HPDE6-E6E7 (cell line): Measurements from ENCODE around the gene NLRP6.
A peak's percentile ranks its signal among the peaks of the same experiment; 100 is the strongest.
"Not testable (repeated sequence)": the region's sequence is repeated elsewhere in the genome, so short reads cannot be mapped to it uniquely, and the experiment has no call there.

ENCODE experiments used
- DNase-seq: peaks from one replicate; pipeline ENCODE4 v3.0.0; 2011; ENCODE audit warnings: missing footprints; ENCODE audit errors: extremely low spot score

Gene NLRP6

DNA sequence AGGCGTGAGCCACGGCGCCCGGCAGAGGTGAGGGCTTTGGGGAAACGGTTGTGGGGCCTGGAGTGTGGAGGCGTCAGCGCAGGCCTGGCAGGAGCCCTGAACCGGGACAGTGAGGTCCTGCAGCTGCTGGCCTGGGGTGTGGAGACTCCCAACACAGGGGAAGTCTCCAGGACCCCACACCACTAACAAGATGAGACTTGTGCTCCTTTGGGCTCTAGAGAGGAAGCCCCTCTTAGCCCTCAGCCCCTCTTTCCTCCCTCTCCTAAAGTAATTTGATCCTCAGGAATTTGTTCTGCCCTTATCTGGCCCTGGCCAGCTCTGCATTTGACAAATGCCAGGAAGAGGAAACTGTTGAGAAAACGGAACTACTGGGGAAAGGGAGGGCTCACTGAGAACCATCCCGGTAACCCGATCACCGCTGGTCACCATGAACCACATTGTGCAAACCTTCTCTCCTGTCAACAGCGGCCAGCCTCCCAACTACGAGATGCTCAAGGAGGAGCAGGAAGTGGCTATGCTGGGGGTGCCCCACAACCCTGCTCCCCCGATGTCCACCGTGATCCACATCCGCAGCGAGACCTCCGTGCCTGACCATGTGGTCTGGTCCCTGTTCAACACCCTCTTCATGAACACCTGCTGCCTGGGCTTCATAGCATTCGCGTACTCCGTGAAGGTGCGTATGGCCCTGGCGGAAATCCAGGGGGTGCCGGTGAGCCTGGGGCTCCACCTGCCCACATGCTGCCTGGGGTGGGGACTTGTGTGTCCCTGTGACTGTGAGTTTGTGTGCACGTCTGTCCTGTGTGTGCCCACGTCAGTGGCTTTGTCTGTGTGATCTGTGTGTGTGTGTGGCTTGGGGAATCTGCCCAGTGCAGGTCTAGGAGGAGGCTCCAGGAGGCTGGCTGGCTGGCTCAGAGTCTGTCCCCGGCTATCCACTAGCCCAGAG, 29.8 kb downstream of the NLRP6 start, which contains the start of gene IFITM2:
IFITM2 (plus strand) TSS at position 51 of the 943 bp plus-strand sequence; CDS start at position 428, 377 bp downstream.
- DNase-seq: not testable (repeated sequence)

DNA sequence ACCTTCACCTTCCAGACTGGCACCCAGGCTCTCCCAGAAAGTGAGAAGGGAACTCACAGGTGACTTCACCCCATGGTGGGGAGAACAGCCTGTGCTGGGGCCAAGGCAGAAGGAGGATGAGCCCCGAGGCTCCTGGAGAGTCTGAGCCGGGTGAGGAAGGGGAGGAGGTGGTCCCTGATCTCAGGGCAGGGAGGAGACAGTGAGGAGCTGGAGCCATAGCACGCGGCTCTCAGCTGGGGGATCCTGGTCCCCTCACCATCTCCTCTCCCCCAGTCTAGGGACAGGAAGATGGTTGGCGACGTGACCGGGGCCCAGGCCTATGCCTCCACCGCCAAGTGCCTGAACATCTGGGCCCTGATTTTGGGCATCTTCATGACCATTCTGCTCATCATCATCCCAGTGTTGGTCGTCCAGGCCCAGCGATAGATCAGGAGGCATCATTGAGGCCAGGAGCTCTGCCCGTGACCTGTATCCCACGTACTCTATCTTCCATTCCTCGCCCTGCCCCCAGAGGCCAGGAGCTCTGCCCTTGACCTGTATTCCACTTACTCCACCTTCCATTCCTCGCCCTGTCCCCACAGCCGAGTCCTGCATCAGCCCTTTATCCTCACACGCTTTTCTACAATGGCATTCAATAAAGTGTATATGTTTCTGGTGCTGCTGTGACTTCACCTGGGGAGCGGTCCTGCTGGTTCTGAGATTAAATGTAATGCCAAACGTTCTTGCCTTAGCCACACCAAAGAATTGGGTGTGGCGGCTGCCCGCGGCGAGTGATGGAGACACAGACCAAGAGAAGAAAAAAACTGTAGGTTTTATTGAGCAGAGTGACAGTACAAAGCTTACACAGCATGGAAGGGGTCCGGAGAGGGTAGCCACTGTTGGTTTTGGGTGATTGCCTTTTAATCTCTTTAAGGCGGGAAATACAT, 30.8 kb downstream of the NLRP6 start:
- DNase-seq: not testable (repeated sequence)

DNA sequence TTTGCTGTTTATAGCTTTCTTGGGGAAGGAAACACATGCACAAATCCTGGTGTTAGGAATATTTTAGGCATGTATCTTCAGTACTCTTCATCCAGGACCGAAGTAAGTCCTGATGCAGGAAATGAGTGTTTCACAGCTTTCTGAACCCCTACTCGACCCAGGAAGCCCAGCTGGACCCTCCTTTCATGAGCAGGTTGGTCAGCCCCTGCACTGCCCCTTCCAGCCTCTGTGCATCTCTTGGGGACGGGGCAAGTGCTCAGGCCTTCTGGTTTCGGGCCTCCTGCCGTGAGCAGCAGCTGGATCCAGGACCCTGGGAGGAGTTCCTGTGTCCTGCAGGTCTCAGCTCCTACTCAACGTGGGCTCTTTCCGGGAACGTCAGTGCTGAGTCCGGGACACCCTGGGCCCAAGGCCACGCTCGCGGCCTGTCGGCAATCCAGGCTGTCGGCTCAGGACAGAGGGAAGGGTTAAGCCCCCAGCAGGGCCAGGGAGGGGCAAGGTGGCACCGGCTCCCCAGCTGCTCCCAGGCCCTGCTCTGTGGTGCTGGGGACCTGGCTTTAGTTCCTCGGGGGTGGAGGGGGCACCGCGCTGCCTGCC, 31.9 kb downstream of the NLRP6 start:
- not testable (repeated sequence) for DNase-seq

- DNase-seq: not testable (repeated sequence)
These were observed 33.0 kb downstream of the NLRP6 start for GRCh38 chr11:311013-311748.

GRCh38 chr11:312092-312816, 34.0 kb downstream of the NLRP6 start:
- no peak for DNase-seq

DNA sequence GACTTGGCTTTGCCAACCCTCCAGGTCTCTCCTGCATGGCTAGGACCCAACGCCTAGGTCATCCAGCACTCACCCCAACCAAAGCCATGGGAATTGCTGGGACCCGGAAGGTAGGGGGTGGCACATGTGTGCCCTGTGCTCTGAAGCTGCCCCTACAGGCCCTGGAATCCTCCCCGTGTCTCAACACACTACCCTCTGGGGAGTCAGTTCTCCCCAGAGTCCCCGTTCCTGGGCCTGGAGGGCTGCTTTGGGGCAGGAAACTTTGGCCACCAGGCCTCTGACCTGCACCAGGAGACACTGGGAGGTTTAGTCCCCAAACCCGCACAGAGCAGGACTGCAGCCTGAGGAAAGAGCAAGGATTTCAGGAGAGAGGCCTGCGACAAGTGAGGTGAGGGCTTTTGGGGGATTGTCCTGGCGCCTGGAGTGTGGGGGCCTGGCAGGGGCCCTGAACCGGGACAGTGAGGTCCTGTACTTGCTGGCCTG, 35.1 kb downstream of the NLRP6 start:
- DNase-seq: no peak

GRCh38 chr11:313787-314553, 35.8 kb downstream of the NLRP6 start, which contains the start of gene IFITM1:
IFITM1 (plus strand) TSS chr11:314040; CDS start chr11:314171, 131 bp downstream.
- DNase-seq: peak; percentile 67

DNA sequence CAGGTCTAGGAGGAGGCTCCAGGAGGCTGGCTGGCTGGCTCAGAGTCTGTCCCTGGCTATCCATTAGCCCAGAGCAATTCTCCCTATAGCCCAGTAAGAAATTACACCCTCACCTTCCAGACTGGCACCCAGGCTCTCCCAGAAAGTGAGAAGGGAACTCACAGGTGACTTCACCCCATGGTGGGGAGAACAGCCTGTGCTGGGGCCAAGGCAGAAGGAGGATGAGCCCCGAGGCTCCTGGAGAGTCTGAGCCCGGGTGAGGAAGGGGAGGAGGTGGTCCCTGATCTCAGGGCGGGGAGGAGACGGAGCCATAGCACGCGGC, 36.3 kb downstream of the NLRP6 start:
- not testable (repeated sequence) for DNase-seq

DNA sequence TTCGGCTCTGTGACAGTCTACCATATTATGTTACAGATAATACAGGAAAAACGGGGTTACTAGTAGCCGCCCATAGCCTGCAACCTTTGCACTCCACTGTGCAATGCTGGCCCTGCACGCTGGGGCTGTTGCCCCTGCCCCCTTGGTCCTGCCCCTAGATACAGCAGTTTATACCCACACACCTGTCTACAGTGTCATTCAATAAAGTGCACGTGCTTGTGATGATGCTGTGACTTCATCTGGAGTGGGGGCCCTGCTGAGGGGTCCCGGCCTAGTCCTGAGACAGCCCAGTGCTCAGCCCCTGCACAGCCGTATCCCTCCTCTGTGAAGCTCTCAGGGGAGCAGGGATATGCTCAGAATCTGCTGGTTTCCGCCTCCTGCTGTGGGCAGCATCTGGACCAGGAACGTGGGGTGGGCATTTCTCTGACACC, 36.9 kb downstream of the NLRP6 start:
- no peak for DNase-seq

- no peak for DNase-seq
These were observed 37.3 kb downstream of the NLRP6 start for GRCh38 chr11:315516-315994.

DNA sequence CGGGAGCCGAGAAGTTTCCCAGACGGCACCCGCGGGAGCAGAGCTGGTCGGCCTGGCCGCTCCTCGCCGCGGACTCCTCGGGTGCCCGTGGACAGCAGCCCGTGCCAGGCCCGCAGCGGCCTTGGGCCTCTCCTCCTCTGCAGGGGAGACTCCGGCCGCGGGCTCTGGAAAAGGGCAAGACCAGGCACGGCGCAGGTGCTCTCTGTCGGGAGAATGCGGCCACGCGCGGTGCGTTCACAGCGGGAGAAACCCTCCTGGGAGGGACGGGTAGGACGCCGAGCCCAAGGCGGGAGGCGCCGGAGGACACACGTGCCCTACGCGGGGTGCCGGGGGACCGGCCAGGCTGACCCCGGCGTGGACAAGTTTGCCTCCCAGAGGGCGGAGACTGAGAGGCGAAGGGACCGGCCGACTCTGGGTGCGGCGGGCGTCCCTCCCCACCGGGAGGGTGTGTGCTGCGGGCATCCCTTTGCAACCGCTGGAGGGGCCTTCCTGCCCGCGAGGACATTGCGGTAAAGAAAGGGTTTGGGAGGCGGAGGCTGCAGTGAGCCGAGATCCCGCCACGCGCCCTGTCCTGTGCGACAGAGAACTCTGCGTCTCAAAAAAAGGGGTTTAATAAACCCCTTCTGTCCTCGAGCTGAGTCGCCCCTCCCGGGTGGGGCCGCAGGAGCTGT, 38.0 kb downstream of the NLRP6 start:
- no peak for DNase-seq

- no peak for DNase-seq
These were observed 38.7 kb downstream of the NLRP6 start for GRCh38 chr11:316891-317301.

- DNase-seq: not testable (repeated sequence)
These were observed 39.6 kb downstream of the NLRP6 start for GRCh38 chr11:317668-318404.

- not testable (repeated sequence) for DNase-seq
These were observed 40.4 kb downstream of the NLRP6 start for GRCh38 chr11:318405-319120.

DNA sequence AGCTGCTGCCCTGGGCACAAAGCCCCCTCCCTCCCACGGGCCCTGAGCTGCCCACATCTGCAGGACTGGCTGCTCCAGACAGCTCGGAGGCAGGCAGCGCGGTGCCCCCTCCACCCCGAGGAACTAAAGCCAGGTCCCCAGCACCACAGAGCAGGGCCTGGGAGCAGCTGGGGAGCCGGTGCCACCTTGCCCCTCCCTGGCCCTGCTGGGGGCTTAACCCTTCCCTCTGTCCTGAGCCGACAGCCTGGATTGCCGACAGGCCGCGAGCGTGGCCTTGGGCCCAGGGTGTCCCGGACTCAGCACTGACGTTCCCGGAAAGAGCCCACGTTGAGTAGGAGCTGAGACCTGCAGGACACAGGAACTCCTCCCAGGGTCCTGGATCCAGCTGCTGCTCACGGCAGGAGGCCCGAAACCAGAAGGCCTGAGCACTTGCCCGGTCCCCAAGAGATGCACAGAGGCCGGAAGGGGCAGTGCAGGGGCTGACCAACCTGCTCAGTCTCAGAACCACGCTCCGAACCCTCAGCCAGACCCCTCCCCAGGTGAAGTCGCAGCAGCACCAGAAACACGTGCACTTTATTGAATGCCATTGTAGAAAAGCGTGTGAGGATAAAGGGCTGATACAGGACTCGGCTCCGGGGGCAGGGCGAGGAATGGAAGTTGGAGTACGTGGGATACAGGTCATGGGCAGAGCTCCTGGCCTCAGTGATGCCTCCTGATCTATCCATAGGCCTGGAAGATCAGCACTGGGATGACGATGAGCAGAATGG, 41.1 kb downstream of the NLRP6 start:
- not testable (repeated sequence) for DNase-seq

- DNase-seq: not testable (repeated sequence)
These were observed 41.7 kb downstream of the NLRP6 start for GRCh38 chr11:319888-320273.

DNA sequence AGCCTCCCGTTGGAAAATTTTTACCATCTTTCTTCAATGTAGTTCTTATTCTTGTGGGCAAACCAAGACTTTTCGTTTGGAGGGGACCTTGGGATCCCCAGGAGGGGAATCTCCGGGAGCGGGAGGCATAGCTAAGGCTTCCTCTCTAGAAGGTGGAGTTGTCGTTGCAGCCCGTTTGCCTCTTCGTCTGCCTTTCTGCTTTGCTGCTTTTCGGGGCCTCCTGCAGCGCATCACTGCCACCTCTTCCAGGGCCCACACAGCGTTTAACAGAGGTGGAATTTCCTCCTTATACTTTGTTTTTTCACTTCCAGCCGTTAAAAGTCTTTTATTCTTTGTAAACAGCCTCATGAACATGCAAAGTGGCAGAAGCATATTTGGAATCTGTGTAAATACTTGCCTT, 45.9 kb downstream of the NLRP6 start:
- no peak for DNase-seq
